CD14-positive monocyte (primary cell): ENCODE data around the gene GARNL3. TPM values are rescaled to one million over a fixed set of nuclear protein-coding genes. Genes with fewer than 3 reads are reported as not detected.

Source experiments
- DNase-seq, 3 donors: peaks; one replicate each; pipeline ENCODE4 v3.0.0-alpha.2; 2011 to 2022
- H2AFZ ChIP-seq: 2 replicates; pipeline ENCODE4 v1.6.0; 2012; ENCODE audit warnings: mild to moderate bottlenecking, low read depth, low read length, inconsistent platforms; ENCODE audit not compliant: insufficient read depth, poor library complexity, severe bottlenecking
- H3K27ac ChIP-seq, 2 donors: 1 replicate in 1 of 2; 2 replicates in 1 of 2; pipeline ENCODE4 v1.5.1; 2012 to 2013; ENCODE audit warnings: low read length in 2 of 2, control low read depth in 1 of 2, inconsistent platforms in 1 of 2, low read depth in 1 of 2, mild to moderate bottlenecking in 1 of 2
- H3K27me3 ChIP-seq, 2 donors: one replicate each; pipeline versions ENCODE4 v1.6.0 to v1.6.1; 2011 to 2013; ENCODE audit warnings: low read length in 2 of 2; ENCODE audit not compliant: control insufficient read depth in 2 of 2, insufficient read depth in 2 of 2
- H3K36me3 ChIP-seq, 2 donors: replicated peaks in 1 of 2; 1 replicate in 1 of 2; 2 replicates in 1 of 2; pipeline versions ENCODE4 v1.5.1 to v1.6.1; 2012 to 2013; ENCODE audit warnings: low read length in 2 of 2, control low read depth in 1 of 2, inconsistent platforms in 1 of 2, mild to moderate bottlenecking in 1 of 2; ENCODE audit not compliant: insufficient read depth in 2 of 2, control insufficient read depth in 1 of 2
- H3K4me1 ChIP-seq, 2 donors: 1 replicate in 1 of 2; 2 replicates in 1 of 2; pipeline versions ENCODE4 v1.5.1 to v1.6.1; 2012 to 2013; ENCODE audit warnings: low read length in 2 of 2, control low read depth in 1 of 2, inconsistent platforms in 1 of 2, mild to moderate bottlenecking in 1 of 2, moderate library complexity in 1 of 2; ENCODE audit not compliant: insufficient read depth in 2 of 2, control insufficient read depth in 1 of 2
- H3K4me2 ChIP-seq: replicated peaks from 2 replicates; pipeline ENCODE3; 2012; ENCODE audit warnings: low read length, moderate library complexity, mild to moderate bottlenecking; ENCODE audit not compliant: poor library complexity, severe bottlenecking; ENCODE audit errors: extremely low read depth
- H3K4me3 ChIP-seq, 3 experiments: fragments of 200-600 bp in 1 of 3; sonication (generic) in 1 of 3; replicated peaks in 1 of 3; 1 replicate in 2 of 3; 2 replicates in 1 of 3; pipeline ENCODE4 v1.5.1; 2011 to 2013; ENCODE audit warnings: low read length in 3 of 3, mild to moderate bottlenecking in 3 of 3, control low read depth in 2 of 3, low read depth in 2 of 3, inconsistent platforms in 1 of 3, moderate library complexity in 1 of 3
- H3K79me2 ChIP-seq: 2 replicates; pipeline ENCODE4 v1.6.0; 2012; ENCODE audit warnings: mild to moderate bottlenecking, control low read depth, inconsistent platforms, low read length, moderate library complexity; ENCODE audit not compliant: insufficient read depth
- H3K9ac ChIP-seq: 2 replicates; pipeline ENCODE4 v1.6.0; 2017; ENCODE audit warnings: low read length, mild to moderate bottlenecking; ENCODE audit not compliant: insufficient read depth, poor library complexity, severe bottlenecking
- H3K9me3 ChIP-seq, 2 donors: replicated peaks in 1 of 2; 1 replicate in 1 of 2; 2 replicates in 1 of 2; pipeline versions ENCODE4 v1.5.1 to v1.6.1; 2012 to 2013; ENCODE audit warnings: low read length in 2 of 2, control low read depth in 1 of 2; ENCODE audit not compliant: control insufficient read depth in 1 of 2, insufficient read depth in 1 of 2
- H4K20me1 ChIP-seq: 2 replicates; pipeline ENCODE4 v1.6.0; 2012; ENCODE audit warnings: mild to moderate bottlenecking, low read length, control low read depth, moderate library complexity; ENCODE audit not compliant: insufficient read depth
- H3K27ac Mint-ChIP-seq, 7 donors: one replicate each; pipeline ENCODE4 v1.8.0; 2020; ENCODE audit warnings: mild to moderate bottlenecking in 7 of 7, mixed read lengths in 7 of 7, moderate library complexity in 6 of 7, inconsistent platforms in 2 of 7
- H3K27me3 Mint-ChIP-seq, 3 donors: one replicate each; pipeline ENCODE4 v1.8.0; 2021 to 2022; ENCODE audit warnings: low read depth in 3 of 3, mild to moderate bottlenecking in 3 of 3, mixed read lengths in 3 of 3, moderate library complexity in 3 of 3, inconsistent platforms in 1 of 3
- H3K36me3 Mint-ChIP-seq, 2 donors: one replicate each; pipeline ENCODE4 v1.8.0; 2020; ENCODE audit warnings: mixed read lengths in 2 of 2, inconsistent platforms in 1 of 2, mild to moderate bottlenecking in 1 of 2
- H3K4me1 Mint-ChIP-seq: one replicate; pipeline ENCODE4 v1.8.0; 2020; ENCODE audit warnings: mild to moderate bottlenecking, mixed read lengths
- H3K4me3 Mint-ChIP-seq, 2 donors: one replicate each; pipeline ENCODE4 v1.8.0; 2020; ENCODE audit warnings: mild to moderate bottlenecking in 2 of 2, mixed read lengths in 2 of 2, moderate library complexity in 1 of 2
- H3K9me3 Mint-ChIP-seq, 7 donors: one replicate each; pipeline ENCODE4 v1.8.0; 2020 to 2022; ENCODE audit warnings: mixed read lengths in 7 of 7, mild to moderate bottlenecking in 6 of 7, moderate library complexity in 6 of 7, inconsistent platforms in 2 of 7
- CTCF ChIP-seq: fragments of 200-600 bp; IDR thresholded peaks from one replicate; pipeline ENCODE4 v1.8.0; 2022; ENCODE audit warnings: antibody characterized with exemption, mild to moderate bottlenecking
- WGBS: methylation state at CpG from one replicate; pipeline ENCODE4 v1.1.5; 2013; ENCODE audit warnings: missing lambda C conversion rate; ENCODE audit not compliant: insufficient coverage; 5-methylcytosine and 5-hydroxymethylcytosine counted together
- intact Hi-C, 2 donors: fragments of 100-400 bp; cut with micrococcal nuclease; formaldehyde crosslinking; loops; one replicate each; pipeline versions ENCODE4 v1.15.0 to v1.15.1; 2023
- polyA plus RNA-seq, 3 donors: library from polyadenylated mRNA; depleted of rRNA in 1 of 3; unstranded in 2 of 3; stranded (reverse) in 1 of 3; fragments of 300-500 nt in 2 of 3; fragments of >200 nt in 1 of 3; fragmentation: Illumina TruSeq in 2 of 3; gene quantifications; 1 replicate in 2 of 3; 2 replicates in 1 of 3; pipeline ENCODE4 v1.2.3, GENCODE V29; 2012 to 2021

Gene GARNL3
- polyA plus RNA-seq, 3 donors, result 0.39 to 1.5 (median 0.94) TPM

- no peak overlapping the region for H2AFZ ChIP-seq
- H3K36me3 ChIP-seq, result no peaks in the 10 kb centered on the region
- H3K4me3 Mint-ChIP-seq, result no peak overlapping the region
- H3K4me2 ChIP-seq, result no peak overlapping the region
- no peaks in the 10 kb centered on the region for H4K20me1 ChIP-seq
- H3K4me1 ChIP-seq, result peaks cover 16 to 24% of the 10 kb centered on the region in 2 donors
- intact Hi-C loops, result no loop called here
- H3K27me3 ChIP-seq, result no peaks in the 10 kb centered on the region
- peaks cover 24% of the 10 kb centered on the region for H3K4me1 Mint-ChIP-seq
- TF ChIP-seq CTCF, result no peak
- peaks cover 2% of the 10 kb centered on the region in 2 donors for H3K36me3 Mint-ChIP-seq
- WGBS, result 97% methylated on average over 4 of the region's 7 CpGs
- no peak for DNase-seq
- no peak overlapping the region for H3K27ac ChIP-seq
- no peak overlapping the region for H3K9ac ChIP-seq
- no peak overlapping the region for H3K27ac Mint-ChIP-seq
- no peaks in the 10 kb centered on the region for H3K79me2 ChIP-seq
- no peaks in the 10 kb centered on the region for H3K9me3 Mint-ChIP-seq
- H3K27me3 Mint-ChIP-seq, result peaks cover 0 to 2% (median 0%) of the 10 kb centered on the region in 3 donors
- no peak overlapping the region for H3K4me3 ChIP-seq
- H3K9me3 ChIP-seq, result no peaks in the 10 kb centered on the region
Observed at GRCh38 chr9:127313042-127313560, 48.5 kb downstream of the GARNL3 start.

- Mint-ChIP-seq H3K4me3 (no peak overlapping the region), H3K9me3 (no peaks in the 10 kb centered on the region), H3K27me3 (peaks cover 0 to 2% (median 0%) of the 10 kb centered on the region in 3 donors), H3K36me3 (peaks cover 2 to 3% of the 10 kb centered on the region in 2 donors), H3K4me1 (peaks cover 19% of the 10 kb centered on the region), H3K27ac (peak overlapping the region in 2 of 7 donors; percentile 1 to 76)
- Histone ChIP-seq H3K9me3 (no peaks in the 10 kb centered on the region), H3K79me2 (no peaks in the 10 kb centered on the region), H3K36me3 (no peaks in the 10 kb centered on the region), H3K9ac (no peak overlapping the region), H4K20me1 (no peaks in the 10 kb centered on the region), H3K4me1 (peaks cover 13 to 20% of the 10 kb centered on the region in 2 donors), H3K4me3 (no peak overlapping the region), H3K27ac (no peak overlapping the region), H2AFZ (no peak overlapping the region), H3K4me2 (no peak overlapping the region), H3K27me3 (no peaks in the 10 kb centered on the region)
- no peak for DNase-seq
- intact Hi-C loops, result no loop called here
- 100% methylated on average over 1 of the region's 2 CpGs for WGBS
- TF ChIP-seq CTCF, result no peak
Observed at GRCh38 chr9:127314911-127315310, 50.3 kb downstream of the GARNL3 start.
